GM12865 (cell line): Measurements from ENCODE around the gene PNISR.

Experiments
- DNase-seq: peaks from one replicate; pipeline ENCODE4 v3.0.0; 2010; ENCODE audit warnings: low read depth
- H3K4me3 ChIP-seq: 2 replicates; pipeline ENCODE4 v1.5.1; 2011; ENCODE audit warnings: mild to moderate bottlenecking, low read depth, low read length, control low read depth
- CTCF ChIP-seq: IDR thresholded peaks from 2 replicates; pipeline ENCODE4 v1.5.1; 2011; ENCODE audit warnings: low read length, control low read depth, low read depth, inconsistent platforms; ENCODE audit not compliant: insufficient read depth; ENCODE audit errors: missing control alignments

The PNISR gene

GRCh38 chr6:99434702-99435530 lies 9.8 kb upstream of the PNISR start:
- TF ChIP-seq CTCF = peak; percentile 40
- H3K4me3 ChIP-seq = no peak overlapping the region
- peak; percentile 41 for DNase-seq

GRCh38 chr6:99432877-99433276 lies 7.8 kb upstream of the PNISR start:
- no peak for DNase-seq
- no peak overlapping the region for H3K4me3 ChIP-seq
- no peak for TF ChIP-seq CTCF

- H3K4me3 ChIP-seq = no peak overlapping the region
- TF ChIP-seq CTCF = no peak
- DNase-seq = no peak
These were observed 6.8 kb upstream of the PNISR start for GRCh38 chr6:99431901-99432300.

GRCh38 chr6:99427988-99428387 lies 2.9 kb upstream of the PNISR start:
- no peak overlapping the region for H3K4me3 ChIP-seq
- TF ChIP-seq CTCF = no peak
- DNase-seq = no peak

GRCh38 chr6:99426451-99426757 lies 1.3 kb upstream of the PNISR start:
- no peak for TF ChIP-seq CTCF
- peak overlapping the region; percentile 73 for H3K4me3 ChIP-seq
- no peak for DNase-seq

- H3K4me3 ChIP-seq = peak overlapping the region; percentile 73
- peak; percentile 38 for TF ChIP-seq CTCF
- DNase-seq = peak; percentile 88
These were observed 741 bp upstream of the PNISR start for GRCh38 chr6:99425647-99426450.

- no peak for TF ChIP-seq CTCF
- peak overlapping the region; percentile 73 for H3K4me3 ChIP-seq
- no peak for DNase-seq
These were observed 1.1 kb downstream of the PNISR start for GRCh38 chr6:99424022-99424421.
